ENCODE results near the gene RAD51B.

DNA sequence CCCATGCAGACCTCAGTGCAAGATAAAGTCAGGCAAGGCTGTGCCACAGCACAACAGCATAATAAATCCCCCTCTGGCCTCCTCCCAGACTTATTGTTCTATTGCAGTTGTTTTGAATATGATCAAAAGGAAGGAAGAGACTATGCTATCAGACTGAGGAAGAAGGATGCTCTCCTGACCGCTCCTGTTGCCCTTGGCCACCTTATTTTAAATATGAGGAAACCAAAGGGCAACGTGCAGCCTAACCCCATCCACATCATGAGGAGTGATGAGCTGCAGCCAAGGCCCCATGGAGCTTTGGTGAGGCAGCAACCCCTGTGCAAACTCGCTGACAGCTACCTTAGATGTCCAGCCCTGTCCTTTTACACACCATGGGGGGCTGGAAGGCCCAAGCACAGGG is 681.6 kb downstream of the RAD51B start:
- TF ChIP-seq, protein P1, sequence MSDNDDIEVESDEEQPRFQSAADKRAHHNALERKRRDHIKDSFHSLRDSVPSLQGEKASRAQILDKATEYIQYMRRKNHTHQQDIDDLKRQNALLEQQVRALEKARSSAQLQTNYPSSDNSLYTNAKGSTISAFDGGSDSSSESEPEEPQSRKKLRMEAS (IDR thresholded peaks at IDR 0.05) = no peak
- TF ChIP-seq, protein P2, sequence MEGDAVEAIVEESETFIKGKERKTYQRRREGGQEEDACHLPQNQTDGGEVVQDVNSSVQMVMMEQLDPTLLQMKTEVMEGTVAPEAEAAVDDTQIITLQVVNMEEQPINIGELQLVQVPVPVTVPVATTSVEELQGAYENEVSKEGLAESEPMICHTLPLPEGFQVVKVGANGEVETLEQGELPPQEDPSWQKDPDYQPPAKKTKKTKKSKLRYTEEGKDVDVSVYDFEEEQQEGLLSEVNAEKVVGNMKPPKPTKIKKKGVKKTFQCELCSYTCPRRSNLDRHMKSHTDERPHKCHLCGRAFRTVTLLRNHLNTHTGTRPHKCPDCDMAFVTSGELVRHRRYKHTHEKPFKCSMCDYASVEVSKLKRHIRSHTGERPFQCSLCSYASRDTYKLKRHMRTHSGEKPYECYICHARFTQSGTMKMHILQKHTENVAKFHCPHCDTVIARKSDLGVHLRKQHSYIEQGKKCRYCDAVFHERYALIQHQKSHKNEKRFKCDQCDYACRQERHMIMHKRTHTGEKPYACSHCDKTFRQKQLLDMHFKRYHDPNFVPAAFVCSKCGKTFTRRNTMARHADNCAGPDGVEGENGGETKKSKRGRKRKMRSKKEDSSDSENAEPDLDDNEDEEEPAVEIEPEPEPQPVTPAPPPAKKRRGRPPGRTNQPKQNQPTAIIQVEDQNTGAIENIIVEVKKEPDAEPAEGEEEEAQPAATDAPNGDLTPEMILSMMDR (IDR thresholded peaks at IDR 0.05 in 2 of 3, conservative IDR thresholded peaks at IDR 0.05 in 1 of 3; ENCODE audit: borderline replicate concordance in 1 of 3, insufficient read depth in 1 of 3, low read depth in 2 of 3, low read length in 2 of 3) = no peak
- TF ChIP-seq EZH2 (IDR thresholded peaks at IDR 0.05) (no peak), POLR2AphosphoS5 (IDR thresholded peaks at IDR 0.05; ENCODE audit: low read depth, low read length) (no peak), POLR2A (IDR thresholded peaks at IDR 0.05; ENCODE audit: borderline replicate concordance, extremely low read depth, insufficient read depth, insufficient read length) (no peak), SIN3A (IDR thresholded peaks at IDR 0.05; ENCODE audit: low read depth) (no peak), ELF1 (IDR thresholded peaks at IDR 0.05; ENCODE audit: borderline replicate concordance, low read depth) (no peak), YY1 (IDR thresholded peaks at IDR 0.05; ENCODE audit: extremely low read depth, insufficient replicate concordance, low read depth, low read length) (no peak), EGR1 (IDR thresholded peaks at IDR 0.05; ENCODE audit: low read depth) (no peak)
- TF ChIP-seq, protein P3, sequence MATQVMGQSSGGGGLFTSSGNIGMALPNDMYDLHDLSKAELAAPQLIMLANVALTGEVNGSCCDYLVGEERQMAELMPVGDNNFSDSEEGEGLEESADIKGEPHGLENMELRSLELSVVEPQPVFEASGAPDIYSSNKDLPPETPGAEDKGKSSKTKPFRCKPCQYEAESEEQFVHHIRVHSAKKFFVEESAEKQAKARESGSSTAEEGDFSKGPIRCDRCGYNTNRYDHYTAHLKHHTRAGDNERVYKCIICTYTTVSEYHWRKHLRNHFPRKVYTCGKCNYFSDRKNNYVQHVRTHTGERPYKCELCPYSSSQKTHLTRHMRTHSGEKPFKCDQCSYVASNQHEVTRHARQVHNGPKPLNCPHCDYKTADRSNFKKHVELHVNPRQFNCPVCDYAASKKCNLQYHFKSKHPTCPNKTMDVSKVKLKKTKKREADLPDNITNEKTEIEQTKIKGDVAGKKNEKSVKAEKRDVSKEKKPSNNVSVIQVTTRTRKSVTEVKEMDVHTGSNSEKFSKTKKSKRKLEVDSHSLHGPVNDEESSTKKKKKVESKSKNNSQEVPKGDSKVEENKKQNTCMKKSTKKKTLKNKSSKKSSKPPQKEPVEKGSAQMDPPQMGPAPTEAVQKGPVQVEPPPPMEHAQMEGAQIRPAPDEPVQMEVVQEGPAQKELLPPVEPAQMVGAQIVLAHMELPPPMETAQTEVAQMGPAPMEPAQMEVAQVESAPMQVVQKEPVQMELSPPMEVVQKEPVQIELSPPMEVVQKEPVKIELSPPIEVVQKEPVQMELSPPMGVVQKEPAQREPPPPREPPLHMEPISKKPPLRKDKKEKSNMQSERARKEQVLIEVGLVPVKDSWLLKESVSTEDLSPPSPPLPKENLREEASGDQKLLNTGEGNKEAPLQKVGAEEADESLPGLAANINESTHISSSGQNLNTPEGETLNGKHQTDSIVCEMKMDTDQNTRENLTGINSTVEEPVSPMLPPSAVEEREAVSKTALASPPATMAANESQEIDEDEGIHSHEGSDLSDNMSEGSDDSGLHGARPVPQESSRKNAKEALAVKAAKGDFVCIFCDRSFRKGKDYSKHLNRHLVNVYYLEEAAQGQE (IDR thresholded peaks at IDR 0.05; ENCODE audit: low read depth) = no peak

All from HCT116 (cell line).